Endothelial cell (in vitro differentiated cells): ENCODE data around the gene NR2C2. TPM values are rescaled to one million over a fixed set of nuclear protein-coding genes. Genes with fewer than 3 reads are reported as not detected.
A peak's percentile ranks its signal among the peaks of the same experiment; 100 is the strongest.

Experiments used
- DNase-seq: peaks from one replicate; pipeline ENCODE4 v3.0.0; 2021; ENCODE audit warnings: low spot score
- H3K27ac Mint-ChIP-seq: one replicate; pipeline ENCODE4 v1.8.0; 2021; ENCODE audit warnings: mixed read lengths, inconsistent platforms; ENCODE audit not compliant: unreplicated experiment
- H3K27me3 Mint-ChIP-seq: one replicate; pipeline ENCODE4 v1.8.0; 2021; ENCODE audit warnings: mild to moderate bottlenecking, moderate library complexity, mixed read lengths, inconsistent platforms; ENCODE audit not compliant: unreplicated experiment
- H3K36me3 Mint-ChIP-seq: one replicate; pipeline ENCODE4 v1.8.0; 2021; ENCODE audit warnings: mild to moderate bottlenecking, low read depth, mixed read lengths, inconsistent platforms; ENCODE audit not compliant: unreplicated experiment
- H3K4me1 Mint-ChIP-seq: one replicate; pipeline ENCODE4 v1.8.0; 2021; ENCODE audit warnings: mild to moderate bottlenecking, mixed read lengths, inconsistent platforms; ENCODE audit not compliant: unreplicated experiment
- H3K4me3 Mint-ChIP-seq: one replicate; pipeline ENCODE4 v1.8.0; 2021; ENCODE audit warnings: mild to moderate bottlenecking, mixed read lengths, inconsistent platforms; ENCODE audit not compliant: unreplicated experiment
- H3K9me3 Mint-ChIP-seq: one replicate; pipeline ENCODE4 v1.8.0; 2021; ENCODE audit warnings: mixed read lengths, inconsistent platforms; ENCODE audit not compliant: unreplicated experiment
- CTCF ChIP-seq: fragments of 200-600 bp; sonication (generic); IDR thresholded peaks from one replicate; pipeline ENCODE4 v1.5.0; 2021; ENCODE audit warnings: antibody characterized with exemption; ENCODE audit not compliant: unreplicated experiment
- total RNA-seq: library from RNA; stranded (reverse); fragmentation: NEBNext Ultra II Directional; extraction: Animal tissue kit (Norgen Biotek cat#: 25700); gene quantifications from one replicate; pipeline ENCODE4 v1.2.1, GENCODE V29; 2021; ENCODE audit not compliant: unreplicated experiment

Gene NR2C2
- total RNA-seq, 1 donor from 2014 or later, result 49.1 TPM

DNA sequence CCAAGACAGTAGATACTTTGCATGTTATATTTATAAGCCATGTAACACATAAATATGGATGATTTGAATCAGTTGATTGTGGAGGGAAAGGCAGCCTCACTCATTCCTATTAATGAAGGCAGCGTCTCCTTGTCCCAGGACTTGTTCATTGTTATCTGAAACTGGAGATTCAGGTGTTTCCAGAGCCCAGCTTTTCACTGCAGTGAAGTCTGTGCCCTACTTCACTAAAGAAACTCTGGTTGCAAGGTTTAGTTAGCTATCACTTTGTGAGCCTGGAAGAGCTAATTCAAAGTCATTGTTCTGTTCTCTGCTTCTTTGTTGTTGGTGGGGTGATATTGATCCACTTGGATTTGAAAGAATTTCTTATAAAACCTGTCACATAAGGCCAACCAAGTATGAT is 9.8 kb downstream of the NR2C2 start:
- Mint-ChIP-seq H3K27ac (no peak overlapping the region), H3K36me3 (no peaks in the 10 kb centered on the region)
- no peak for DNase-seq

DNA sequence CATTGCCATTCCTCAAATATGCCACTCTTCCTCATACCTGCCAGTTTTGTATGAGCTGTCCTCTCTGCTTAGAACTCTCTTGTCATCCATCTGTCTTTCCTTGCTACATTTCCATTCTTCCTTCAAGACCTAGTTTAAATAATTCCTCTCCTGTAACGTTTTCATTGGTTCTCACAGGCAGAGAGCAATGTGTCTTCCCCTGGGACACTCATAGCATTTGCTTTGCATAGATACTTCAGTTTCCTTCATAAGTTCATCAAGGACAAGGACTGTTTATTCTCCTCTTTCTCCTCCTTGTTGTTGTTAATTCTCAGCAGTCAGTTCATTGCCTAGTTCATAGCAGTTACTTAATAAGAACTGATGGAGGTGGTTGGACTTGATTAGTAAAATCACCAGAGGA is 10.5 kb downstream of the NR2C2 start:
- H3K27me3 Mint-ChIP-seq, result peaks cover 2% of the 10 kb centered on the region
- H3K27ac Mint-ChIP-seq, result peak overlapping the region; percentile 5
- peaks cover 3% of the 10 kb centered on the region for H3K36me3 Mint-ChIP-seq
- DNase-seq, result no peak
- no peaks in the 10 kb centered on the region for H3K9me3 Mint-ChIP-seq
- peaks cover 28% of the 10 kb centered on the region for H3K4me1 Mint-ChIP-seq
- H3K4me3 Mint-ChIP-seq, result no peak overlapping the region
- TF ChIP-seq CTCF, result no peak

More for the DNA sequence above, 9.8 kb downstream of the NR2C2 start:
- peaks cover 2% of the 10 kb centered on the region for H3K27me3 Mint-ChIP-seq
- peaks cover 35% of the 10 kb centered on the region for H3K4me1 Mint-ChIP-seq
- no peak for TF ChIP-seq CTCF
- no peaks in the 10 kb centered on the region for H3K9me3 Mint-ChIP-seq
- no peak overlapping the region for H3K4me3 Mint-ChIP-seq

DNA sequence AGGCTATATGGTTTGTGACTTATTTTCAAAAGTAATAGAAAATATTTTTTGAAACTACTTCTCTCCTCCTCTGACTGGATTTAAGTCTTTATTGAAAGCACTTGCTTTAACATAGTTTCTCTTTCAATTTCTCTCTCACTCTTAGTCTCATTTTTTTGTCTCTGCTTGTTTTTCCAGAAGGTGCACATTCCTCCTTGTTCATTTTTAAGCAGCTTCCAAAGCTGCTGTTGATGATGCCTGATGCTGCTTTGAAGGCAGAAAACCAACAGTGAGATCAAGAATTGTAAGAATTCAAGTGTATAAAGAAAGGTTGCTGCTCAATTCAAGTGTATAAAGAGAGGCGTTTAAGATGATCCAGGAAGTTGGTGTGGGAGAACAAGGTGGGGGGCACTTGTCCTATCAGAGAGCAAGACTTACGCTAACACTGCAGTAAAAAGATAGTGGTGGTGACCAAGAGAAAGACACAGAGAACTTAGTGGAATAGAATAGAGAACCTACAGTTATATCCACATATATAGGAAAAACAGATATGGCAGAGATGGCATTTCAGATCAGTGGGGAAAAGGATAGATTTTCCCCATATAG is 12.1 kb downstream of the NR2C2 start:
- no peak overlapping the region for H3K27ac Mint-ChIP-seq
- no peak for DNase-seq
- no peak overlapping the region for H3K4me3 Mint-ChIP-seq
- no peaks in the 10 kb centered on the region for H3K9me3 Mint-ChIP-seq
- TF ChIP-seq CTCF, result no peak
- peaks cover 3% of the 10 kb centered on the region for H3K36me3 Mint-ChIP-seq
- peaks cover 28% of the 10 kb centered on the region for H3K4me1 Mint-ChIP-seq
- H3K27me3 Mint-ChIP-seq, result peaks cover 2% of the 10 kb centered on the region

DNA sequence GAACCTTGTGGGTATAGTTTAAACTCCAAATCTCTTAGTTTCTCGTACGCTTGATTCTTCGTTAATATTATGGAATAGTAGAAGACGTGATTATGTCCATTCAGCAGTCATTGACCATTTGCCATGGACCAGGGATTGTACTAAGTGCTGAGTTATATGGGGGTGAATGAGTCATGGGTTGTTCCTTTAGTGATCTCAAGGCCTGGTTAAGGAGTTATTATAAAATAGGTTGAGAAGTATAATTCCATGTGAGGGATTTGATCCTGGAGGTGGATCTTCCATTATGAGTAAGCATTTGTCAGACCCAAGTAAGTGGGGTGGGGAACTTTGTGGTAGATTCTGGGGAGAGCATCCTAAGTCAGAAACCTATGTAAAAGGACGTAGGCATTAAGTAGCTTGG is 15.4 kb downstream of the NR2C2 start:
- no peaks in the 10 kb centered on the region for H3K27me3 Mint-ChIP-seq
- peaks cover 7% of the 10 kb centered on the region for H3K4me1 Mint-ChIP-seq
- peaks cover 16% of the 10 kb centered on the region for H3K36me3 Mint-ChIP-seq
- DNase-seq, result no peak
- no peaks in the 10 kb centered on the region for H3K9me3 Mint-ChIP-seq
- no peak for TF ChIP-seq CTCF
- no peak overlapping the region for H3K4me3 Mint-ChIP-seq
- H3K27ac Mint-ChIP-seq, result no peak overlapping the region

GRCh38 chr3:14967285-14967684 is 19.9 kb downstream of the NR2C2 start:
- Mint-ChIP-seq H3K27ac (no peak overlapping the region), H3K4me3 (no peak overlapping the region), H3K27me3 (no peaks in the 10 kb centered on the region), H3K36me3 (peaks cover 23% of the 10 kb centered on the region), H3K9me3 (no peaks in the 10 kb centered on the region), H3K4me1 (no peaks in the 10 kb centered on the region)
- no peak for TF ChIP-seq CTCF
- DNase-seq, result no peak
